HG02642 (cell line): ENCODE data around the gene STT3B.

ENCODE experiments used
- ATAC-seq: cut with Tn5 transposase; IDR thresholded peaks from one replicate; pipeline ENCODE4 v1.9.1; 2021; ENCODE audit warnings: mild to moderate bottlenecking; ENCODE audit not compliant: unreplicated experiment, poor library complexity

The STT3B gene

GRCh38 chr3:31680072-31680870 lies 147.5 kb downstream of the STT3B start:
- ATAC-seq: no peak
